ENCODE measurements around the gene HTATIP2.

HTATIP2 gene

GRCh38 chr11:20337526-20338154 lies 25.9 kb upstream of the HTATIP2 start:
- H3K9me3 ChIP-seq, result no peaks in the 10 kb centered on the region
- peak; percentile 65 for TF ChIP-seq CTCF (IDR thresholded peaks at IDR 0.05; ENCODE audit: low read depth, low read length)
- peak; percentile 39 for DNase-seq
- H3K36me3 ChIP-seq, result no peaks in the 10 kb centered on the region
- H3K4me3 ChIP-seq (ENCODE audit: low read depth, low read length), result no peak overlapping the region
- H3K27me3 ChIP-seq, result no peaks in the 10 kb centered on the region
- H3K4me1 ChIP-seq, result peaks cover 5% of the 10 kb centered on the region

GRCh38 chr11:20342347-20343141 lies 21.0 kb upstream of the HTATIP2 start:
- H3K4me1 ChIP-seq, result peaks cover 8% of the 10 kb centered on the region
- no peak for TF ChIP-seq CTCF (IDR thresholded peaks at IDR 0.05; ENCODE audit: low read depth, low read length)
- H3K4me3 ChIP-seq (ENCODE audit: low read depth, low read length), result no peak overlapping the region
- H3K36me3 ChIP-seq, result no peaks in the 10 kb centered on the region
- DNase-seq, result peak; percentile 80
- H3K9me3 ChIP-seq, result no peaks in the 10 kb centered on the region
- H3K27me3 ChIP-seq, result no peaks in the 10 kb centered on the region

- no peak overlapping the region for H3K4me3 ChIP-seq (ENCODE audit: low read depth, low read length)
- H3K36me3 ChIP-seq, result no peaks in the 10 kb centered on the region
- no peaks in the 10 kb centered on the region for H3K4me1 ChIP-seq
- no peaks in the 10 kb centered on the region for H3K9me3 ChIP-seq
- no peak for TF ChIP-seq CTCF (IDR thresholded peaks at IDR 0.05; ENCODE audit: low read depth, low read length)
- no peaks in the 10 kb centered on the region for H3K27me3 ChIP-seq
- DNase-seq, result no peak
Observed at GRCh38 chr11:20351136-20351535, 12.4 kb upstream of the HTATIP2 start.

DNA sequence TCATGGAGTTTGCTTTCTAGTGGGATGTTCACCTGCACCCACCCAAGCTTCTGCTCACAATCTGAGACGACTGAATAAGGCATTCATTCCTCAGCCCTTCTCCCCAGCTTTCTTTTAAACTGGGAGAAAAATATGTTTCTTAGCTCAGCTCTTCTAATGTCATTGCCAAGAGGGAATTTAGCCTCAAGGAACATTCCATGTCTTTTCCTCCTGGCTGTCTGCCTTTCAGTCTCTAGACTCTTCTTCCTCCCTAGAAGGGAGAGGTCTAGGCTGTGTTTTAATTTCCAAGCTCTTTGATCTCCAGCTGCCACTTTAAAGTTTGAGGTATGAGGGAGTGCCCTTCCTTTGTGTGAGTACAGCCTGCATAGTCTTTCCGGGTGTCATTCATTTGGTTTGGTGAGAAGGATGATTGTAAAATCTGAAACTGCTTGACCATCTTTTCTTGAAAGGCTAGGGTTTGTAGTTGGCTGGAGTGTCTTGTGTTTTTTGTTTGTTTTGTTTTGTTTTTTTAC lies 11.7 kb upstream of the HTATIP2 start:
- DNase-seq, result no peak
- Histone ChIP-seq H3K4me1 (no peaks in the 10 kb centered on the region), H3K27me3 (no peaks in the 10 kb centered on the region), H3K4me3 (ENCODE audit: low read depth, low read length) (no peak overlapping the region), H3K36me3 (no peaks in the 10 kb centered on the region), H3K9me3 (no peaks in the 10 kb centered on the region)
- TF ChIP-seq CTCF (IDR thresholded peaks at IDR 0.05; ENCODE audit: low read depth, low read length), result no peak

DNA sequence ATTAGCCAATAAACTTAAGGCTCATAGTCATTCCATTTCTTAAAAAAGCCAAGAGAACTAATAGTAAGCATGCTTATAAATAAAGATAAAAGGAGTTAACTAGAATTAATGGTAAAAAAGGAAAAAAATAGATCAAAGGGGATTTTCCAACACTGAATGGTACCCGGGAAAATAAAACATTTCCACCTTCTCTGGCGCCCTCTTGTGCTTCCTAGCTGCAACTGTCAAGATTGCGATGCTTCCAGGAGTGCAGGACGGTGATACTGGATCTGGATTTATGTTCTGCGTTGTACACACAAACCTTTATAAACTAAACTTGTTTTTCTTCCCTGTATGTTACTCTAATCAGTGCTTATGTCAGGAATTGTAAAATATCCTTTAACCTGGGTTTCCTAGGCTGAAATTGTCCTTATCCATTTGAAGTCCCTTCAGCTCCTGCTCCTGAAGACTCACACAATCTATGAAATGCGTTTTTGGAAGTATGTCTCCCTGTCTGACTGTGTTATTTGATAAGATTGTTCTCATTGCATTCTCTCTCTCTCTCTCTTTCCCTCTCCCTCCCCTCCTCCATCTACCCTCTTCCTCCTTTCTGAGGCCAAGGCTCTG lies 9.6 kb upstream of the HTATIP2 start:
- Histone ChIP-seq H3K9me3 (no peaks in the 10 kb centered on the region), H3K27me3 (no peaks in the 10 kb centered on the region), H3K36me3 (no peaks in the 10 kb centered on the region), H3K4me1 (no peaks in the 10 kb centered on the region), H3K4me3 (ENCODE audit: low read depth, low read length) (no peak overlapping the region)
- peak; percentile 37 for DNase-seq
- TF ChIP-seq CTCF (IDR thresholded peaks at IDR 0.05; ENCODE audit: low read depth, low read length), result peak; percentile 77

Measured in BE2C (cell line).